HCT116 (cell line): ENCODE data around the gene CCDC182. TPM values are rescaled to one million over a fixed set of nuclear protein-coding genes. Genes with fewer than 3 reads are reported as not detected.

Experiments
- ATAC-seq: fragments of 200-7000 bp; cut with Tn5 transposase; 2 replicates; pipeline ENCODE4 v1.9.1; 2020; ENCODE audit warnings: mild to moderate bottlenecking, moderate library complexity
- BruUV-seq: library from RNA; stranded (reverse); fragments of 400-500 nt; replicated peaks from 2 replicates; lab custom pipeline; 2021; lab: Mats Ljungman, UMichigan
- CTCF ChIA-PET: fragments of 300-600 bp; sonication (Branson Sonifier 250); formaldehyde crosslinking; loops from one replicate; lab custom pipeline; 2021; ENCODE audit warnings: antibody characterized with exemption; lab: Charles Lee
- POLR2A ChIA-PET: fragments of 300-600, 350-600 bp; sonication (Branson Sonifier 250); formaldehyde crosslinking; loops from one replicate; lab custom pipeline; 2021; ENCODE audit warnings: antibody characterized with exemption; lab: Charles Lee
- RAD21 ChIA-PET, 2 experiments: fragments of 300-600 bp; sonication (Branson Sonifier 250); formaldehyde crosslinking; loops; one replicate each; lab custom pipeline; 2023; ENCODE audit warnings: low total read pairs in 2 of 2; ENCODE audit not compliant: uncharacterized antibody in 2 of 2, unreplicated experiment in 2 of 2, low non-redundant PET in 1 of 2; lab: Charles Lee
- DNase-seq: peaks from one replicate; pipeline ENCODE4 v3.0.0-alpha.2; 2010; ENCODE audit warnings: low read depth, low spot score
- H2AFZ ChIP-seq: fragments of 200-600 bp; shearing (Covaris generic), sonication (generic); 2 replicates; pipeline ENCODE4 v1.6.1; 2017; ENCODE audit warnings: low read depth, mixed run types, mixed read lengths, antibody characterized with exemption, low read length; ENCODE audit not compliant: poor library complexity, severe bottlenecking
- H3K27ac ChIP-seq: 2 replicates; pipeline ENCODE4 v1.5.1; 2012; ENCODE audit warnings: low read depth, low read length
- H3K27me3 ChIP-seq: fragments of 200-600 bp; sonication (generic); 2 replicates; pipeline ENCODE4 v1.6.1; 2016; ENCODE audit warnings: mixed run types, low read length, mixed read lengths; ENCODE audit not compliant: insufficient read depth
- H3K36me3 ChIP-seq, 2 experiments: fragments of 200-500 bp in 1 of 2; fragments of 200-600 bp in 1 of 2; sonication (Bioruptor generic) in 1 of 2; sonication (generic) in 1 of 2; 2 replicates each; pipeline versions ENCODE4 v1.5.1 to v1.6.1; 2014 to 2016; ENCODE audit warnings: low read length in 2 of 2, inconsistent platforms in 1 of 2, mixed read lengths in 1 of 2, mixed run types in 1 of 2; ENCODE audit not compliant: insufficient read depth in 2 of 2, control insufficient read depth in 1 of 2
- H3K4me1 ChIP-seq, 2 experiments: fragments of 200-600 bp in 1 of 2; sonication (generic) in 1 of 2; 2 replicates each; pipeline versions ENCODE4 v1.5.1 to v1.6.1; 2012 to 2017; ENCODE audit warnings: low read length in 2 of 2, inconsistent platforms in 1 of 2, mild to moderate bottlenecking in 1 of 2, mixed read lengths in 1 of 2, mixed run types in 1 of 2, moderate library complexity in 1 of 2; ENCODE audit not compliant: insufficient read depth in 2 of 2, control insufficient read depth in 1 of 2
- H3K4me2 ChIP-seq: fragments of 200-600 bp; sonication (generic); 2 replicates; pipeline ENCODE4 v1.6.1; 2017; ENCODE audit warnings: mixed run types, low read length, mixed read lengths
- H3K4me3 ChIP-seq, 2 experiments: fragments of 200-600 bp in 1 of 2; sonication (generic) in 1 of 2; replicated peaks in 1 of 2; 2 replicates each; pipeline ENCODE4 v1.5.1; 2011 to 2016; ENCODE audit warnings: low read length in 2 of 2, control low read depth in 1 of 2, low read depth in 1 of 2, mild to moderate bottlenecking in 1 of 2, mixed read lengths in 1 of 2, mixed run types in 1 of 2
- H3K79me2 ChIP-seq: fragments of 200-600 bp; sonication (generic); 2 replicates; pipeline ENCODE4 v1.6.1; 2017; ENCODE audit warnings: mild to moderate bottlenecking, mixed run types, low read length, moderate library complexity, mixed read lengths; ENCODE audit not compliant: insufficient read depth
- H3K9ac ChIP-seq: fragments of 200-600 bp; sonication (generic); 2 replicates; pipeline ENCODE4 v1.6.1; 2016; ENCODE audit warnings: low read length, mixed read lengths
- H3K9me2 ChIP-seq: fragments of 200-600 bp; sonication (generic), shearing (Covaris generic); 2 replicates; pipeline ENCODE4 v1.6.1; 2017; ENCODE audit warnings: mixed run types, mild to moderate bottlenecking, moderate library complexity; ENCODE audit not compliant: insufficient read depth
- H3K9me3 ChIP-seq, 2 experiments: fragments of 200-500 bp in 1 of 2; fragments of 200-600 bp in 1 of 2; sonication (Bioruptor generic) in 1 of 2; sonication (generic) in 1 of 2; 2 replicates each; pipeline ENCODE4 v1.6.1; 2014 to 2017; ENCODE audit warnings: low read length in 2 of 2, mixed read lengths in 2 of 2, inconsistent platforms in 1 of 2, low read depth in 1 of 2, mild to moderate bottlenecking in 1 of 2, mixed run types in 1 of 2, moderate library complexity in 1 of 2; ENCODE audit not compliant: control insufficient read depth in 1 of 2, insufficient read depth in 1 of 2
- H4K20me1 ChIP-seq: fragments of 200-600 bp; sonication (generic), shearing (Covaris generic); 2 replicates; pipeline ENCODE4 v1.6.1; 2017; ENCODE audit warnings: mixed run types, mild to moderate bottlenecking, moderate library complexity; ENCODE audit not compliant: insufficient read depth
- CBX3 ChIP-seq: IDR thresholded peaks from 2 replicates; pipeline ENCODE4 v1.6.1; 2012; ENCODE audit warnings: low read depth
- EZH2 ChIP-seq: fragments of 200-600 bp; sonication (generic); IDR thresholded peaks from 2 replicates; pipeline ENCODE4 v1.6.1; 2017; ENCODE audit warnings: antibody characterized with exemption, mixed run types
- EZH2phosphoT487 ChIP-seq: fragments of 200-600 bp; IDR thresholded peaks from 2 replicates; pipeline ENCODE4 v1.6.1; 2018; ENCODE audit warnings: antibody characterized with exemption, borderline replicate concordance
- POLR2A ChIP-seq: IDR thresholded peaks from 2 replicates; pipeline ENCODE4 v1.7.0; 2011; ENCODE audit warnings: borderline replicate concordance; ENCODE audit not compliant: insufficient read depth, insufficient read length; ENCODE audit errors: extremely low read depth
- POLR2AphosphoS5 ChIP-seq: IDR thresholded peaks from 2 replicates; pipeline ENCODE4 v1.6.1; 2011; ENCODE audit warnings: mild to moderate bottlenecking, low read depth, low read length, moderate library complexity
- REST ChIP-seq: IDR thresholded peaks from 2 replicates; pipeline ENCODE4 v1.6.1; 2012; ENCODE audit warnings: low read depth
- SP1 ChIP-seq: IDR thresholded peaks from 2 replicates; pipeline ENCODE4 v1.6.1; 2012; ENCODE audit warnings: low read depth
- TCF7L2 ChIP-seq: IDR thresholded peaks from 2 replicates; pipeline ENCODE4 v1.7.0; 2011; ENCODE audit warnings: borderline replicate concordance, inconsistent platforms; ENCODE audit not compliant: insufficient read depth, insufficient read length; ENCODE audit errors: extremely low read depth
- ZBTB33 ChIP-seq: IDR thresholded peaks from 2 replicates; pipeline ENCODE4 v1.6.1; 2011; ENCODE audit warnings: mild to moderate bottlenecking, low read length, moderate library complexity; ENCODE audit not compliant: insufficient replicate concordance; ENCODE audit errors: extremely low read depth
- intact Hi-C: fragments of 100-400 bp; cut with micrococcal nuclease; formaldehyde crosslinking; loops from 2 replicates; pipeline ENCODE4 v1.10.0; 2022
- total RNA-seq: library from RNA; stranded (reverse); gene quantifications from one replicate; pipeline ENCODE4 v1.2.1, GENCODE V29; 2021; ENCODE audit not compliant: unreplicated experiment

The CCDC182 gene
- total RNA-seq, 1 experiment from 2014 or later = not detected

GRCh38 chr17:57733085-57733484 lies 12.0 kb downstream of the CCDC182 start:
- no peak overlapping the region for H3K4me3 ChIP-seq
- intact Hi-C loops = no loop called here
- TF ChIP-seq ZBTB33 (no peak), EZH2phosphoT487 (no peak), REST (no peak), POLR2A (no peak), POLR2AphosphoS5 (no peak), EZH2 (no peak), TCF7L2 (no peak), SP1 (no peak), CBX3 (no peak)
- H4K20me1 ChIP-seq = no peaks in the 10 kb centered on the region
- no peaks in the 10 kb centered on the region for H3K9me2 ChIP-seq
- ChIA-PET CTCF (no interaction called here), RAD21 (interaction anchor here in 1 of 2 experiments (0.7 kb wide), 1 partner anchor 135 kb away, joined by 5 read pairs; no protein-coding TSS in a partner anchor), POLR2A (no interaction called here)
- no peak overlapping the region for H3K27ac ChIP-seq
- no peaks in the 10 kb centered on the region for H3K4me1 ChIP-seq
- no TSS peak for BruUV-seq
- DNase-seq (no peak), ATAC-seq (no peak)
- no peak overlapping the region for H2AFZ ChIP-seq
- H3K79me2 ChIP-seq = no peaks in the 10 kb centered on the region
- 0 out of 2 replicates have a peak, but pooled peaks cover 4% of the 10 kb centered on the region for H3K27me3 ChIP-seq
- H3K4me2 ChIP-seq = no peak overlapping the region
- no peaks in the 10 kb centered on the region for H3K9me3 ChIP-seq
- no peaks in the 10 kb centered on the region for H3K36me3 ChIP-seq
- H3K9ac ChIP-seq = no peak overlapping the region
